ENCODE measurements around the gene MEST. TPM values are rescaled to one million over a fixed set of nuclear protein-coding genes. Genes with fewer than 3 reads are reported as not detected.
"Not testable (repeated sequence)": the region's sequence is repeated elsewhere in the genome, so short reads cannot be mapped to it uniquely, and the experiment has no call there.

Gene MEST
- 5.7 TPM for polyA plus RNA-seq

GRCh38 chr7:130491841-130492522 lies at the start of gene MEST:
Gene MEST, plus strand, starts transcription at chr7:130492085. Its CDS starts 229 bp downstream, at chr7:130492314.
- peak within 1 kb of the TSS; percentile 53 to 84 (median 71) for H3K4me3 Mint-ChIP-seq
- H3K36me3 Mint-ChIP-seq: peaks cover 6% of the 10 kb centered on the region
- H3K9me3 Mint-ChIP-seq: peaks cover 0 to 2% (median 0%) of the 10 kb centered on the region in 3 donors
- peaks cover 3 to 18% (median 10%) of the 10 kb centered on the region in 3 donors for H3K4me1 Mint-ChIP-seq
- peaks cover 22% of the 10 kb centered on the region for H3K27me3 Mint-ChIP-seq
- H3K27ac Mint-ChIP-seq: peak within 1 kb of the TSS in 2 of 3 donors; percentile 7 to 48

- H3K4me3 Mint-ChIP-seq: peak overlapping the region in 1 of 4 donors; percentile 21
- H3K36me3 Mint-ChIP-seq: no peaks in the 10 kb centered on the region
- H3K27ac Mint-ChIP-seq: no peak overlapping the region
- H3K4me1 Mint-ChIP-seq: peaks cover 4 to 11% (median 8%) of the 10 kb centered on the region in 3 donors
- H3K27me3 Mint-ChIP-seq: no peaks in the 10 kb centered on the region
- H3K9me3 Mint-ChIP-seq: peaks cover 1 to 2% (median 2%) of the 10 kb centered on the region in 3 donors
Measured at GRCh38 chr7:130442601-130443000, 49.3 kb upstream of the MEST start.

- H3K4me3 Mint-ChIP-seq: no peak overlapping the region
Measured at GRCh38 chr7:130444234-130444633, 47.7 kb upstream of the MEST start.

GRCh38 chr7:130444751-130445407 lies 47.0 kb upstream of the MEST start:
- Mint-ChIP-seq H3K27ac (no peak overlapping the region), H3K36me3 (peaks cover 2% of the 10 kb centered on the region), H3K27me3 (peaks cover 3% of the 10 kb centered on the region), H3K4me1 (peaks cover 4 to 6% (median 6%) of the 10 kb centered on the region in 3 donors), H3K4me3 (peak overlapping the region in 1 of 4 donors; percentile 18), H3K9me3 (peaks cover 1 to 9% (median 7%) of the 10 kb centered on the region in 3 donors)

More at GRCh38 chr7:130444234-130444633, 47.7 kb upstream of the MEST start:
- H3K36me3 Mint-ChIP-seq: peaks cover 2% of the 10 kb centered on the region
- no peak overlapping the region for H3K27ac Mint-ChIP-seq
- peaks cover 3% of the 10 kb centered on the region for H3K27me3 Mint-ChIP-seq
- H3K4me1 Mint-ChIP-seq: peaks cover 4 to 8% (median 8%) of the 10 kb centered on the region in 3 donors
- peaks cover 1 to 9% (median 7%) of the 10 kb centered on the region in 3 donors for H3K9me3 Mint-ChIP-seq

DNA sequence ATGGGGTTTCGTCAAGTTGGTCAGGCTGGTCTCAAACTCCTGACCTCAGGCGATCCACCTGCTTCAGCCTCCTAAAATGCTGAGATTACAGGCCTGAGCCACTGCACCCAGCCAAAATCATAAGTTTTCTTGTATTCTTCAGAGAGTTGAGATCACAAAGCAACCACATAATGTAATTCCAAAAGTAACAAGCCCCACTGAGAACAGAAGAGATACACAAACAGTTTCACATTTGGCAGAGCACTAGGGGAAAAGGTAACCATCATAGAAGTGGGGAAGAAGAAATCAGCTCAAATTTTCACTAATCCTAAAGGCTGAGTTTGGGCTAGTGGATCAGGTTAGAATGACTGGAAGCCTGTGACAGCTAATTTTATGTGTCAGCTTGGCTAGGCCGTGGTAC lies 45.6 kb upstream of the MEST start:
- peaks cover 2% of the 10 kb centered on the region for H3K36me3 Mint-ChIP-seq
- H3K4me3 Mint-ChIP-seq: no peak overlapping the region
- peaks cover 3% of the 10 kb centered on the region for H3K27me3 Mint-ChIP-seq
- H3K4me1 Mint-ChIP-seq: peaks cover 0 to 2% (median under 1%) of the 10 kb centered on the region in 3 donors
- peaks cover 1 to 9% (median 7%) of the 10 kb centered on the region in 3 donors for H3K9me3 Mint-ChIP-seq
- H3K27ac Mint-ChIP-seq: no peak overlapping the region

- not testable (repeated sequence) for H3K4me1 Mint-ChIP-seq, H3K27me3 Mint-ChIP-seq, H3K9me3 Mint-ChIP-seq, H3K27ac Mint-ChIP-seq, H3K36me3 Mint-ChIP-seq, H3K4me3 Mint-ChIP-seq
Measured at GRCh38 chr7:130451344-130451743, 40.5 kb upstream of the MEST start.

- H3K36me3 Mint-ChIP-seq: peaks cover 5% of the 10 kb centered on the region
Measured at GRCh38 chr7:130452951-130453350, 38.9 kb upstream of the MEST start.

DNA sequence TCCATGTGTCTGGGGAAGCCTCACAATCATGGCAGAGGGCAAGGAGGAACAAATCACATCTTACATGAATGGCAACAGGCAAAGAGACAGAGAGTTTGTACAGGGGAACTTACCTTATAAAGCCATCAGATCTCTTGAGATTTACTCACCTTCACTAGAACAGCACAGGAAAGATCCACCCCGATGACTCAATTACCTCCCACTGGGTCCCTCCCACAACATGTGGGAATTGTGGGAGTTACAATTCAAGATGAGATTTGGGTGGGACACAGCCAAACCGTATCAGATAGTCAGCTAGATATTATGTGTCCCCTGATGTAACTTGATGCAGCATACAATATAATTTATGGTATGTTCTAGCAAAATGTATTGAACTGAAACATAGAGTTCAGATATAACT lies 36.9 kb upstream of the MEST start:
- Mint-ChIP-seq H3K27ac (peak overlapping the region in 1 of 3 donors; percentile 21), H3K27me3 (no peaks in the 10 kb centered on the region), H3K4me3 (no peak overlapping the region), H3K9me3 (peaks cover 0 to 8% (median 4%) of the 10 kb centered on the region in 3 donors), H3K36me3 (peaks cover 4% of the 10 kb centered on the region), H3K4me1 (peaks cover 2 to 8% (median 5%) of the 10 kb centered on the region in 3 donors)

More at GRCh38 chr7:130452951-130453350, 38.9 kb upstream of the MEST start:
- Mint-ChIP-seq H3K27me3 (peaks cover 3% of the 10 kb centered on the region), H3K4me1 (peaks cover 0 to 1% (median under 1%) of the 10 kb centered on the region in 3 donors), H3K9me3 (peaks cover 0 to 8% (median 4%) of the 10 kb centered on the region in 3 donors), H3K27ac (no peak overlapping the region), H3K4me3 (no peak overlapping the region)

GRCh38 chr7:130458257-130458656 lies 33.6 kb upstream of the MEST start:
- Mint-ChIP-seq H3K4me1 (peaks cover 2 to 8% (median 5%) of the 10 kb centered on the region in 3 donors), H3K27ac (no peak overlapping the region), H3K27me3 (peaks cover under 1% of the 10 kb centered on the region), H3K4me3 (peak overlapping the region in 2 of 4 donors; percentile 3 to 50), H3K36me3 (peaks cover 6% of the 10 kb centered on the region), H3K9me3 (peaks cover 0 to 8% (median 4%) of the 10 kb centered on the region in 3 donors)

- no peak overlapping the region for H3K4me3 Mint-ChIP-seq
- H3K27me3 Mint-ChIP-seq: peaks cover 2% of the 10 kb centered on the region
- H3K4me1 Mint-ChIP-seq: peaks cover 2 to 7% (median 5%) of the 10 kb centered on the region in 3 donors
- H3K36me3 Mint-ChIP-seq: peaks cover 3% of the 10 kb centered on the region
- H3K27ac Mint-ChIP-seq: no peak overlapping the region
- H3K9me3 Mint-ChIP-seq: peaks cover 0 to 6% (median 4%) of the 10 kb centered on the region in 3 donors
Measured at GRCh38 chr7:130461272-130461671, 30.6 kb upstream of the MEST start.

- Mint-ChIP-seq H3K27ac (no peak overlapping the region), H3K4me3 (no peak overlapping the region), H3K27me3 (peaks cover 3% of the 10 kb centered on the region)
Measured at GRCh38 chr7:130463553-130464434, 28.1 kb upstream of the MEST start.

DNA sequence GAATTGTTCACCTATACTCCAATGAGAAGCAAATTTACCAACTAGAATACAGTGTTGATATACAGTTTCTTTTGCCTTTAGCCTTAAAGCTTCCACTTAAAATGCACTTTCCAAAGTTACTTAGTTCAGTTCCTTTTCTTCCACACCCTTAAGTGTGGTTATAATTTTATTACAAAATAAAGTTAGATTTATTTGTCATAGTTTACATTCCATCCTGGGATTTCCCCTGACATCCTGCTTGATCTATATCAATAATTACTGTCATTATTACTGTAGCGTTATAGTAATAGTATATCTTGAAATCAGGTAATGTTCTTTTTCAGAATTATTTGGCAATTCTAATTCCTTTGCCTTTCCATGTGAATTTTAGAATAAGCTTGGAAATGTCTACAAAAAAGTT lies 23.3 kb upstream of the MEST start:
- H3K27ac Mint-ChIP-seq: no peak overlapping the region
- H3K4me3 Mint-ChIP-seq: peak overlapping the region in 1 of 4 donors; percentile 26
- no peaks in the 10 kb centered on the region for H3K9me3 Mint-ChIP-seq
- peaks cover 1% of the 10 kb centered on the region for H3K36me3 Mint-ChIP-seq
- peaks cover 6 to 12% (median 7%) of the 10 kb centered on the region in 3 donors for H3K4me1 Mint-ChIP-seq
- peaks cover 4% of the 10 kb centered on the region for H3K27me3 Mint-ChIP-seq

More at GRCh38 chr7:130463553-130464434, 28.1 kb upstream of the MEST start:
- H3K4me1 Mint-ChIP-seq: peaks cover 0 to 2% (median 2%) of the 10 kb centered on the region in 3 donors
- peaks cover 0 to 6% (median 3%) of the 10 kb centered on the region in 3 donors for H3K9me3 Mint-ChIP-seq
- peaks cover 3% of the 10 kb centered on the region for H3K36me3 Mint-ChIP-seq

- peaks cover 8 to 22% (median 13%) of the 10 kb centered on the region in 3 donors for H3K4me1 Mint-ChIP-seq
- no peaks in the 10 kb centered on the region for H3K9me3 Mint-ChIP-seq
- H3K27ac Mint-ChIP-seq: no peak overlapping the region
- H3K27me3 Mint-ChIP-seq: peaks cover 7% of the 10 kb centered on the region
- no peak overlapping the region for H3K4me3 Mint-ChIP-seq
- peaks cover 1% of the 10 kb centered on the region for H3K36me3 Mint-ChIP-seq
Measured at GRCh38 chr7:130471974-130472373, 19.9 kb upstream of the MEST start.

DNA sequence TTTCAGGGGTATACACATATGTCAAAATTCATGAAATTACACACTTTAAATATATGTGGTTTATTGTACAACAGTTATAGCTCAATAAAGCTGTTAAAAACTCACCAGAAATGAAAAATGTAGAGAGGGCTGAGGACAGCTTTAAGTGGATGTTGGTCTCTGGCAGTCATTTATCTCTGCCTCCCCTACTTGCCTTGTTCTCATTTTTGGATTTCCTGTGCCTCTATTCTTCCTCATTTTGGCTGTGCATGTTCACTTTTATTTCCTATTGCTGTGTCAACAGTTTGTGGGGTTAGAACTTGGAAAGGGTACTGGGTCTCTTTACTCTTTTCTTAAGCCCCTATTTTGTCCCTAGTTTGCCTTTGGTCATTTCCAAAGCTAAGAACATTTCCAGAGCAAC lies 18.6 kb upstream of the MEST start:
- Mint-ChIP-seq H3K9me3 (peaks cover 2 to 4% (median 2%) of the 10 kb centered on the region in 3 donors), H3K27ac (no peak overlapping the region), H3K27me3 (peaks cover 7% of the 10 kb centered on the region), H3K4me1 (peaks cover 8 to 22% (median 13%) of the 10 kb centered on the region in 3 donors), H3K36me3 (peaks cover 1% of the 10 kb centered on the region), H3K4me3 (peak overlapping the region in 1 of 4 donors; percentile 14)

All from IgD-negative memory B cell (primary cell).